Omental fat pad (tissue), 4 donors: ENCODE data around the gene GPD1. TPM values are rescaled to one million over a fixed set of nuclear protein-coding genes. Genes with fewer than 3 reads are reported as not detected.

ENCODE experiments used
- ATAC-seq: fragments of 150-250 bp; one replicate; pipeline ENCODE4 v1.9.1; 2016; ENCODE audit warnings: mild to moderate bottlenecking, moderate library complexity; ENCODE audit not compliant: low FRiP score
- DNase-seq: peaks from one replicate; pipeline ENCODE4 v3.0.0-alpha.2; 2019; ENCODE audit warnings: low spot score
- total RNA-seq, 4 donors: library from RNA; depleted of rRNA; stranded (reverse); fragments of >200 nt; gene quantifications; one replicate each; pipeline ENCODE4 v1.1.0, GENCODE V29; 2016
- TF ChIP-seq, protein P1 (sequence below), 3 donors: fragments of 450-650 bp; IDR thresholded peaks; one replicate each; pipeline ENCODE4 v1.5.1; 2016 to 2017; ENCODE audit warnings: antibody characterized with exemption in 3 of 3, mild to moderate bottlenecking in 3 of 3, moderate library complexity in 2 of 3

The GPD1 gene
- total RNA-seq, 4 donors from 2014 or later: 689 to 2,989 (median 2,080) TPM

DNA sequence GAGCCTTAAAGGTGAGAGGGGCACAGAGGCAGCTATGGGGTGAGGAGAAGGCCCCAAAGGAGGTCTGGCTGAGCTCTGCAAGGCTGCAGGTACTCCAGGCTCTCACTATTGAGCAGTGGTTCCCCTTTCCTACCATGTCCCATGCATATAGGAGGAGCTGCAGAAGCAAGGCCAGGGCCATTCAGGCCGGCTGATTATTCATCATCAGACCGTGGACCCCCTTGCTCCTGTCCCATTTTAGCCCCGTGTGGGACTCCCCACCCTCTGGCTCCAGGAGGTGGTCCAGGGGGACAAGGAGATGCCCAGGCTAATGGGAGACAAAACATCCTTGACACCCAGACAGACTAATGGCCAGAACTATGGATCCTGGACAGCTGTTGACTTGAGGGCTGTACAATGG is 3.1 kb downstream of the GPD1 start:
- no peak for DNase-seq
- no peak for ATAC-seq
- TF ChIP-seq, protein P1, sequence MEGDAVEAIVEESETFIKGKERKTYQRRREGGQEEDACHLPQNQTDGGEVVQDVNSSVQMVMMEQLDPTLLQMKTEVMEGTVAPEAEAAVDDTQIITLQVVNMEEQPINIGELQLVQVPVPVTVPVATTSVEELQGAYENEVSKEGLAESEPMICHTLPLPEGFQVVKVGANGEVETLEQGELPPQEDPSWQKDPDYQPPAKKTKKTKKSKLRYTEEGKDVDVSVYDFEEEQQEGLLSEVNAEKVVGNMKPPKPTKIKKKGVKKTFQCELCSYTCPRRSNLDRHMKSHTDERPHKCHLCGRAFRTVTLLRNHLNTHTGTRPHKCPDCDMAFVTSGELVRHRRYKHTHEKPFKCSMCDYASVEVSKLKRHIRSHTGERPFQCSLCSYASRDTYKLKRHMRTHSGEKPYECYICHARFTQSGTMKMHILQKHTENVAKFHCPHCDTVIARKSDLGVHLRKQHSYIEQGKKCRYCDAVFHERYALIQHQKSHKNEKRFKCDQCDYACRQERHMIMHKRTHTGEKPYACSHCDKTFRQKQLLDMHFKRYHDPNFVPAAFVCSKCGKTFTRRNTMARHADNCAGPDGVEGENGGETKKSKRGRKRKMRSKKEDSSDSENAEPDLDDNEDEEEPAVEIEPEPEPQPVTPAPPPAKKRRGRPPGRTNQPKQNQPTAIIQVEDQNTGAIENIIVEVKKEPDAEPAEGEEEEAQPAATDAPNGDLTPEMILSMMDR (IDR thresholded peaks at IDR 0.05): no peak

DNA sequence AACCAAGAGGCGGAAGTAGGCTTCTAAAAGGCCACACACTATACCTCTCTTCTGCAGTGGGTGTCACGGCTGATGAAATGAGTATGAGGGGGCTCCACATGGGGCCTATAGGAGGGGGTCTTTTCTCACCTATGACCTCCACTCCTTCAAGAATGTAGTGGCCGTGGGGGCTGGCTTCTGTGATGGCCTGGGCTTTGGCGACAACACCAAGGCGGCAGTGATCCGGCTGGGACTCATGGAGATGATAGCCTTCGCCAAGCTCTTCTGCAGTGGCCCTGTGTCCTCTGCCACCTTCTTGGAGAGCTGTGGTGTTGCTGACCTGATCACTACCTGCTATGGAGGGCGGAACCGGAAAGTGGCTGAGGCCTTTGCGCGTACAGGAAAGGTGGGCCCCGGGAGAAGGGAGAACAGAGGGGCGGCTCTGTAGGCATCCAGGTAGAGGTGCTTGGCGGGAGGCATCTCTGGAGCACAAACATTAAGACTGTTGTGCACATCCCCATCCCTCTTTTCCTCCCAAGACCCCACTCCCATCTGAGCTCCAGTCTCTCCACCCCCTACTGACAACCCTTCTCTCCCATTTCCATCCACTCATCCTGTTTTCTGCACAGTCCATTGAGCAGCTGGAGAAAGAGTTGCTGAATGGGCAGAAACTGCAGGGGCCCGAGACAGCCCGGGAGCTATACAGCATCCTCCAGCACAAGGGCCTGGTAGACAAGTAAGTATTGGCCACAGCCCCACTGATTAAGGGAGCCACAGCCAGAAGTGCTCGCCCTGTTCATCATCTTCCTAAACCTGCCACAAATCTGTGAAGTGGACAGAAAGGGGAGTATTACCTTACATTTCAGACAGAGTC is 3.8 kb downstream of the GPD1 start:
- DNase-seq: no peak
- ATAC-seq: no peak

DNA sequence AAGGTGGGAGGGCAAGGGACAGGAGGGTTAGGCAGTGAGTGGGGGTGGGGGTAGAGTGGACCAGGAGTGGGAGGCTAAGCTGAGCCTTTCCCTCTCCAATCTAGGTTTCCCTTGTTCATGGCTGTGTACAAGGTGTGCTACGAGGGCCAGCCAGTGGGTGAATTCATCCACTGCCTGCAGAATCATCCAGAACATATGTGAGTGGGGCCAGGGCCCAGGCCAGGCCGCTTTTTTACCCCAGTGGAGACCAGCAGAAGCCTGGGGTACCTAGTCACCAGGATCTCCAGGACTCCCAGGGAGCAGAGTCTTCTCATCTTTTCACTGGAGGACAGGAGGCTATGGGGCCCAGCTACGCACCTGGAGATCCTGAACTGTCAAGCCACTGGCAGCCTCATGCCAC is 5.5 kb downstream of the GPD1 start:
- ATAC-seq (no peak), DNase-seq (no peak)
- TF ChIP-seq, protein P1 (IDR thresholded peaks at IDR 0.05): no peak

More for the DNA sequence above, 3.8 kb downstream of the GPD1 start:
- TF ChIP-seq, protein P1 (IDR thresholded peaks at IDR 0.05): no peak

DNA sequence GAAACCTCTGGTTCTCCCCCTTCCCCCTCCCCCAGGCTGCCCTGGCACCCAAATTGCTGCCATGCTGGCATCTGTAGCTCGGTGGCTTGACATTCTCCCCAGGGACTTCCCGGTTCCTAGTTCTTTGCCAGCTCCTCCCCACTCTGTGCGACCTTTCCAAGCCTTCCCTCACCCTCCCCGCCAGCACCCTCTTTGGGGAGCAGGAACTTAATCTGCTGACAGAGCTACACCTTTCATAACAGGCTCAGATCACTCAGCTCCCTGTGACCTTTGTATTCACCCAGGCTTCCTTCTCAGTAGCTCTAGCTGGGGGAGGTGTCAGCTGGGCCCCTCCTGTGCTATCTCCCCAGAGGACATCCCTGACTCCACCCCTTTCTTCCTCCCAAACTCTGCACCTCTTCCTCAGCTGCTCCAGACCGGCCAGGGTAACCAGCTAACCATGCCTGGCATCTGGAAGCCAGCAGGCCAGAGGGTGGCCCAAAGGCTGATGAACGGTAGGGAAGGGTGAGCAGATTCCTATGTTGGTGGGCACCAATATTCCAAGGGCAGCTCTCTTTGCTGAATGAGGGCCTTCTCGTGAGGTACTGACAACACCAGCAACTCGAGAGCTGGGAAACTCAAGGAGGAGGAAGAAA is 6.4 kb downstream of the GPD1 start:
- DNase-seq (no peak), ATAC-seq (no peak)
- TF ChIP-seq, protein P1 (IDR thresholded peaks at IDR 0.05): no peak

DNA sequence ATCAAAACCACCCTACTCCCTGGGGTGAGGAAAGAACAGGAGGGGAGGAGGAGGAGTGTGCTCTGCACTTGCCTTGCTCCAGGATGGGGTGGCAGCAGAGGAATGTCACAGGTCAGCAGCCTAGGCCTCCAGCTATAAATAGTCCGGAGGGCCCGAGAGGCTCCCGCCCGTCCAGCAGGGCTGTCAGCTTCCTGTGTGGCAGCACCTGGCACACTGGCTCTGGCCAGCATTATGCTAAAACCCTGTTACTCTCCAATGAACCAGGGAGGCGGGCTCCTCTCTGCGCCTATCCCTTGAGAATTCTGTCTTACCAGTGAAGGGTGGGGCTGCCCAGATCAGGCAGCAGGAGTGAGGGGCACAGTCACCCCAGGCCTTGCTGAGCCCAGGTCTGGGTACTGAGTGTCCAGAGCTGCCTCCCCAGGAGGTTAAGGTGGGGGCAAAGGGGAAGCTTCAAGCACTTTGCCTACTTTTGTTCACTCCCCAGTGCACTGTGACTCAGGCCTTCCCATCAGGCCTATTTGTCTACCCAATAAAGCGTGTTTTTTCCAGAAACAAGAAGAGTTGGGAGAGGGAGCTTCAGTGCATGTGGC is 7.0 kb downstream of the GPD1 start:
- TF ChIP-seq, protein P1 (IDR thresholded peaks at IDR 0.05): no peak
- no peak for DNase-seq
- ATAC-seq: no peak

DNA sequence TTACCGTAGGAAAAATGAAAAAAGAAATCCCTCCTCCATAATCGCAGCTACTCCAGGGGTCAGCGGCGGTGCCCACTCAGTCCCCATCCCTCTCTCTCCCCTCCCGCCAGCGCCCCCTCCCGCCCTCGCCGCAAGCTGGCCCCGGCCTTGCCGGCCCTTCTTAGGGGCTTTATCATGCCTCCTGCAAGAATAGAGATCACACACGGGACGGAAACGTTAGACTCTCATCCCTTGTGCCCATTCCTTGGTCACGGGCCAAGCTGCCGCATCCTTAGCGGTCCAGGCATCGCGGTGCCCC is 7.5 kb downstream of the GPD1 start:
- no peak for ATAC-seq
- no peak for DNase-seq

More for the DNA sequence above, 7.5 kb downstream of the GPD1 start:
- TF ChIP-seq, protein P1 (IDR thresholded peaks at IDR 0.05): no peak
